DMS 273 (cell line): ENCODE data around the gene POU6F2.
"Not testable (repeated sequence)": the region's sequence is repeated elsewhere in the genome, so short reads cannot be mapped to it uniquely, and the experiment has no call there.

Experiments
- DNase-seq: peaks from one replicate; lab custom pipeline; 2025; ENCODE audit not compliant: unreplicated experiment; lab: John Stamatoyannopoulos, UW

The POU6F2 gene

GRCh38 chr7:39184391-39184790, 206.7 kb downstream of the POU6F2 start:
- DNase-seq = peak; percentile 22

- DNase-seq = no peak
These were observed 208.4 kb downstream of the POU6F2 start for GRCh38 chr7:39186131-39186530.

- no peak for DNase-seq
These were observed 209.0 kb downstream of the POU6F2 start for GRCh38 chr7:39186671-39187070.

- DNase-seq = no peak
These were observed 209.4 kb downstream of the POU6F2 start for GRCh38 chr7:39187130-39187529.

- DNase-seq = no peak
These were observed 214.8 kb downstream of the POU6F2 start for GRCh38 chr7:39192476-39192875.

- not testable (repeated sequence) for DNase-seq
These were observed 216.7 kb downstream of the POU6F2 start for GRCh38 chr7:39194388-39194787.

- DNase-seq = no peak
These were observed 218.3 kb downstream of the POU6F2 start for GRCh38 chr7:39195967-39196366.

- DNase-seq = no peak
These were observed 220.1 kb downstream of the POU6F2 start for GRCh38 chr7:39197831-39198230.

- no peak for DNase-seq
These were observed 220.8 kb downstream of the POU6F2 start for GRCh38 chr7:39198556-39198955.

- no peak for DNase-seq
These were observed 221.3 kb downstream of the POU6F2 start for GRCh38 chr7:39199006-39199405.

- DNase-seq = no peak
These were observed 222.2 kb downstream of the POU6F2 start for GRCh38 chr7:39199951-39200350.

- DNase-seq = no peak
These were observed 224.3 kb downstream of the POU6F2 start for GRCh38 chr7:39202041-39202440.

- DNase-seq = no peak
These were observed 232.7 kb downstream of the POU6F2 start for GRCh38 chr7:39210362-39210761.

GRCh38 chr7:39211581-39211980, 233.9 kb downstream of the POU6F2 start:
- DNase-seq = no peak

GRCh38 chr7:39212876-39213275, 235.2 kb downstream of the POU6F2 start:
- peak; percentile 8 for DNase-seq

- no peak for DNase-seq
These were observed 240.1 kb downstream of the POU6F2 start for GRCh38 chr7:39217783-39218182.

GRCh38 chr7:39219869-39220268, 242.2 kb downstream of the POU6F2 start:
- no peak for DNase-seq

- no peak for DNase-seq
These were observed 244.2 kb downstream of the POU6F2 start for GRCh38 chr7:39221901-39222300.

- no peak for DNase-seq
These were observed 251.2 kb downstream of the POU6F2 start for GRCh38 chr7:39228946-39229345.

GRCh38 chr7:39233851-39234529, 256.3 kb downstream of the POU6F2 start:
- DNase-seq = no peak

- peak; percentile 27 for DNase-seq
These were observed 260.6 kb downstream of the POU6F2 start for GRCh38 chr7:39238234-39238869.

GRCh38 chr7:39240864-39241263, 263.2 kb downstream of the POU6F2 start:
- no peak for DNase-seq

GRCh38 chr7:39247576-39247975, 269.9 kb downstream of the POU6F2 start:
- no peak for DNase-seq
